A549 (cell line): Measurements from ENCODE around the gene CTDP1. TPM values are rescaled to one million over a fixed set of nuclear protein-coding genes. Genes with fewer than 3 reads are reported as not detected.

Experiments used
- ATAC-seq, 2 experiments: fragments of 200-7000 bp in 1 of 2; fragments of >200 bp in 1 of 2; cut with Nextera tagmentation in 1 of 2; cut with Tn5 transposase in 1 of 2; 3 replicates each; pipeline versions ENCODE4 v1.8.0 to v1.9.1; 2018 to 2020; ENCODE audit warnings: mild to moderate bottlenecking in 1 of 2, moderate library complexity in 1 of 2
- CTCF ChIA-PET: fragments of 300-600 bp; sonication (Branson Sonifier 250); formaldehyde crosslinking; extraction: SDS; loops from one replicate; lab custom pipeline; 2021; ENCODE audit warnings: antibody characterized with exemption, inconsistent platforms; lab: Yijun Ruan, JAX
- POLR2A ChIA-PET: fragments of 350-600 bp; formaldehyde crosslinking; extraction: SDS; loops from one replicate; lab custom pipeline; 2021; ENCODE audit warnings: antibody characterized with exemption, inconsistent platforms; lab: Yijun Ruan, JAX
- DNase-seq, 2 experiments: peaks; one replicate each; pipeline versions ENCODE4 v3.0.0 to v3.0.0-alpha.2; 2011 to 2016; ENCODE audit warnings: low read depth in 1 of 2, low spot score in 1 of 2
- FAIRE-seq: peaks from 2 replicates; lab custom pipeline; 2011; peaks lifted over from hg19 to GRCh38; lab: Jason Lieb, UNC
- H3K27ac ChIP-seq, 2 experiments: fragments of >200 bp; sonication (Bioruptor Twin); formaldehyde crosslinking; 3 replicates each; pipeline ENCODE4 v1.5.1; 2016 to 2017
- H3K4me1 ChIP-seq: fragments of >200 bp; sonication (Bioruptor Twin); formaldehyde crosslinking; 3 replicates; pipeline ENCODE4 v1.6.1; 2016
- H3K4me2 ChIP-seq: fragments of >200 bp; sonication (Bioruptor Twin); formaldehyde crosslinking; 3 replicates; pipeline ENCODE4 v1.6.1; 2016
- H3K4me3 ChIP-seq: fragments of >200 bp; sonication (Bioruptor Twin); formaldehyde crosslinking; 3 replicates; pipeline ENCODE4 v1.5.1; 2016
- H3K9me3 ChIP-seq: fragments of >200 bp; sonication (Bioruptor Twin); formaldehyde crosslinking; 3 replicates; pipeline ENCODE4 v1.6.1; 2016
- CHD4 ChIP-seq: fragments of 200-600 bp; sonication (generic); IDR thresholded peaks from 2 replicates; pipeline ENCODE4 v1.6.1; 2016; ENCODE audit warnings: antibody characterized with exemption, mild to moderate bottlenecking, borderline replicate concordance
- EHMT2 ChIP-seq: fragments of 200-600 bp; sonication (generic); IDR thresholded peaks from 2 replicates; pipeline ENCODE4 v1.6.1; 2016; ENCODE audit warnings: antibody characterized with exemption, low read depth, mild to moderate bottlenecking, moderate library complexity
- FOXS1 ChIP-seq: fragments of 250-450 bp; sonication (Bioruptor Pico); IDR thresholded peaks from 2 replicates; pipeline ENCODE4 v1.5.0; 2020; ENCODE audit warnings: mild to moderate bottlenecking, moderate library complexity
- HOXB5 ChIP-seq: fragments of 250-450 bp; sonication (Bioruptor Pico); IDR thresholded peaks from 2 replicates; pipeline ENCODE4 v1.5.0; 2020; ENCODE audit warnings: mild to moderate bottlenecking, moderate library complexity
- JUNB ChIP-seq: fragments of >200 bp; sonication (Bioruptor Twin); formaldehyde crosslinking; IDR thresholded peaks from 2 replicates; pipeline ENCODE4 v1.6.1; 2016
- KDM5A ChIP-seq: fragments of 200-600 bp; sonication (generic); IDR thresholded peaks from 2 replicates; pipeline ENCODE4 v1.6.1; 2016; ENCODE audit warnings: antibody characterized with exemption, mild to moderate bottlenecking
- MAZ ChIP-seq: fragments of 150-350 bp; IDR thresholded peaks from 2 replicates; pipeline ENCODE4 v1.6.1; 2014; ENCODE audit warnings: antibody characterized with exemption, low read depth, low read length, borderline replicate concordance
- NFE2L2 ChIP-seq: fragments of 150-350 bp; conservative IDR thresholded peaks from 2 replicates; pipeline ENCODE4 v1.6.1; 2014; ENCODE audit warnings: low read length
- NPAS2 ChIP-seq: fragments of 250-450 bp; sonication (Bioruptor Pico); IDR thresholded peaks from 2 replicates; pipeline ENCODE4 v1.8.0; 2022; ENCODE audit warnings: mild to moderate bottlenecking, moderate library complexity, borderline replicate concordance
- NR3C1 ChIP-seq: fragments of >200 bp; sonication (Bioruptor Twin); formaldehyde crosslinking; IDR thresholded peaks from 3 replicates; pipeline ENCODE4 v1.6.1; 2017
- POLR2A ChIP-seq: IDR thresholded peaks from 2 replicates; pipeline ENCODE4 v1.6.1; 2012; ENCODE audit warnings: mild to moderate bottlenecking, low read length
- RFX5 ChIP-seq: fragments of 450-650 bp; IDR thresholded peaks from 2 replicates; pipeline ENCODE4 v1.7.1; 2014; ENCODE audit warnings: antibody characterized with exemption, mild to moderate bottlenecking, moderate library complexity
- SREBF2 ChIP-seq: fragments of 450-650 bp; IDR thresholded peaks from 2 replicates; pipeline ENCODE4 v1.6.1; 2014; ENCODE audit warnings: mild to moderate bottlenecking, moderate library complexity
- ZC3H11A ChIP-seq: fragments of 450-650 bp; IDR thresholded peaks from 2 replicates; pipeline ENCODE4 v1.6.1; 2014; ENCODE audit warnings: antibody characterized with exemption, mild to moderate bottlenecking
- ZFP36 ChIP-seq: fragments of 450-650 bp; IDR thresholded peaks from 2 replicates; pipeline ENCODE4 v1.6.1; 2014; ENCODE audit warnings: borderline replicate concordance; ENCODE audit not compliant: partially characterized antibody
- WGBS: methylation state at CpG from one replicate; pipeline ENCODE4 v1.1.6; 2017; ENCODE audit errors: missing lambda C conversion rate; 5-methylcytosine and 5-hydroxymethylcytosine counted together
- polyA plus RNA-seq, 4 experiments: library from polyadenylated mRNA; depleted of rRNA in 3 of 4; stranded (reverse); fragments of >200 nt; fragmentation: RNase III in 1 of 4; extraction: RNeasy Plus Mini Kit Qiagen cat#74134 plus additional on column Dnase treatment in 1 of 4; gene quantifications; 2 replicates in 3 of 4; 3 replicates in 1 of 4; pipeline ENCODE4 v1.2.3, GENCODE V29; 2011 to 2017
- TF ChIP-seq, protein P1 (sequence below): fragments of >200 bp; sonication (Bioruptor Twin); formaldehyde crosslinking; IDR thresholded peaks from 3 replicates; pipeline ENCODE4 v1.5.1; 2016
- TF ChIP-seq, protein P2 (sequence below): fragments of 250-450 bp; sonication (Bioruptor Pico); IDR thresholded peaks from 2 replicates; pipeline ENCODE4 v1.5.0; 2021; ENCODE audit warnings: mild to moderate bottlenecking, moderate library complexity, borderline replicate concordance
- TF ChIP-seq, protein P3 (sequence below): fragments of 150-350 bp; IDR thresholded peaks from 2 replicates; pipeline ENCODE4 v1.6.1; 2014; ENCODE audit warnings: low read depth, mild to moderate bottlenecking, low read length
- TF ChIP-seq, protein P4 (sequence below): fragments of >200 bp; sonication (Bioruptor Twin); formaldehyde crosslinking; IDR thresholded peaks from 3 replicates; pipeline ENCODE4 v1.6.1; 2016
- TF ChIP-seq, protein P5 (sequence below): fragments of 200-600 bp; sonication (generic); IDR thresholded peaks from 2 replicates; pipeline ENCODE4 v1.6.1; 2016; ENCODE audit warnings: antibody characterized with exemption, mild to moderate bottlenecking, moderate library complexity

Gene CTDP1
- polyA plus RNA-seq, 2 of the 4 experiments (the other 2 are of a cell fraction) = 6.8 to 12.1 TPM

DNA sequence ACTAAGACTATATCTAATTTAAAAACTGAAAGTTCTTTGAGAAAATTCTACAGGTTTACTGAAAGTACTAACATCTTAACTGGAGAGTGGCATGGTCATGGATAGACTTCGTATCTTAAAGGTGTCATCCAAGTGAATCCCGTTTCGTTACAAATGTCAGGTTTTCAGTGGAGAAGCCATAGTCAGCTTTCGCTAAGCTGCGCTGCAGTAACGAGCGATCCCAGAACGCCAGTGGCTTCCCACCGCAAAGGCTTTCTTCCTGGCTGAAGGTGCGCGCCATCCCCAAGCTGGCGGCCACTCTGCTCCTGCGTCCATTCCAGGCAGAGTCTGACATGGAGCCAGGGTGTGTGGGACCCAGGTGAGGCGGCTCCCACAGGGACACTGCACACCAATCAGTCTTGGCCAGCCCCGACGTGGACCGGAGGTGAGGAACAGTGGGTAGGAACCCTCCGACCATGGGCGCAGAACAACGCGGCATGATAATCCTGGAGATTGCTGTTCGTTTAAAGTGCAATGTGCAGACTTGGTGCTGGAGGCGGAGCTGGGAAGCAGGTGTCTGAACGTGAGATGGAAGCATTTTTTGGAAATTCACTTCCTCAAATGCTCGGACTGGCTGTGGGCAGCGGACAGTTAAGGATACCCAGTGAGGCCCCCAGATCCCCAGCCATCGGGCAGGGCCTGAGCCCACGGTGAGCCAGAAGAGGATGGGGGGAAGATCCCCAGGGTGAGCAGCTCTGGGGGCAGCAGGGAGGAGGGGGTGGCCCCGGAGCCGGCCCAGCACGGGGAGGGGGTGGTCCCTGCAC, 90.3 kb downstream of the CTDP1 start:
- DNase-seq (no peak), FAIRE-seq (no peak), ATAC-seq (no peak)
- Histone ChIP-seq H3K27ac (no peak overlapping the region), H3K4me1 (no peaks in the 10 kb centered on the region), H3K4me2 (no peak overlapping the region), H3K4me3 (no peak overlapping the region), H3K9me3 (peaks cover 8% of the 10 kb centered on the region; the same call in 1 of the 3 replicates)
- ChIA-PET CTCF (no interaction called here), POLR2A (no interaction called here)
- WGBS = 68% methylated on average over 28 of the region's 31 CpGs
- TF ChIP-seq CHD4 (no peak), ZC3H11A (no peak), NPAS2 (CRISPR knock-in tag) (no peak), NR3C1 (no peak), POLR2A (no peak), JUNB (no peak), ZFP36 (no peak), KDM5A (no peak), MAZ (no peak), NFE2L2 (no peak), FOXS1 (no peak), HOXB5 (CRISPR knock-in tag) (no peak), EHMT2 (no peak), SREBF2 (no peak), RFX5 (no peak)
- TF ChIP-seq, protein P1, sequence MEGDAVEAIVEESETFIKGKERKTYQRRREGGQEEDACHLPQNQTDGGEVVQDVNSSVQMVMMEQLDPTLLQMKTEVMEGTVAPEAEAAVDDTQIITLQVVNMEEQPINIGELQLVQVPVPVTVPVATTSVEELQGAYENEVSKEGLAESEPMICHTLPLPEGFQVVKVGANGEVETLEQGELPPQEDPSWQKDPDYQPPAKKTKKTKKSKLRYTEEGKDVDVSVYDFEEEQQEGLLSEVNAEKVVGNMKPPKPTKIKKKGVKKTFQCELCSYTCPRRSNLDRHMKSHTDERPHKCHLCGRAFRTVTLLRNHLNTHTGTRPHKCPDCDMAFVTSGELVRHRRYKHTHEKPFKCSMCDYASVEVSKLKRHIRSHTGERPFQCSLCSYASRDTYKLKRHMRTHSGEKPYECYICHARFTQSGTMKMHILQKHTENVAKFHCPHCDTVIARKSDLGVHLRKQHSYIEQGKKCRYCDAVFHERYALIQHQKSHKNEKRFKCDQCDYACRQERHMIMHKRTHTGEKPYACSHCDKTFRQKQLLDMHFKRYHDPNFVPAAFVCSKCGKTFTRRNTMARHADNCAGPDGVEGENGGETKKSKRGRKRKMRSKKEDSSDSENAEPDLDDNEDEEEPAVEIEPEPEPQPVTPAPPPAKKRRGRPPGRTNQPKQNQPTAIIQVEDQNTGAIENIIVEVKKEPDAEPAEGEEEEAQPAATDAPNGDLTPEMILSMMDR = no peak
- TF ChIP-seq, protein P2, sequence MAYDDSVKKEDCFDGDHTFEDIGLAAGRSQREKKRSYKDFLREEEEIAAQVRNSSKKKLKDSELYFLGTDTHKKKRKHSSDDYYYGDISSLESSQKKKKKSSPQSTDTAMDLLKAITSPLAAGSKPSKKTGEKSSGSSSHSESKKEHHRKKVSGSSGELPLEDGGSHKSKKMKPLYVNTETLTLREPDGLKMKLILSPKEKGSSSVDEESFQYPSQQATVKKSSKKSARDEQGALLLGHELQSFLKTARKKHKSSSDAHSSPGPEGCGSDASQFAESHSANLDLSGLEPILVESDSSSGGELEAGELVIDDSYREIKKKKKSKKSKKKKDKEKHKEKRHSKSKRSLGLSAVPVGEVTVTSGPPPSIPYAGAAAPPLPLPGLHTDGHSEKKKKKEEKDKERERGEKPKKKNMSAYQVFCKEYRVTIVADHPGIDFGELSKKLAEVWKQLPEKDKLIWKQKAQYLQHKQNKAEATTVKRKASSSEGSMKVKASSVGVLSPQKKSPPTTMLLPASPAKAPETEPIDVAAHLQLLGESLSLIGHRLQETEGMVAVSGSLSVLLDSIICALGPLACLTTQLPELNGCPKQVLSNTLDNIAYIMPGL = no peak
- TF ChIP-seq, protein P3, sequence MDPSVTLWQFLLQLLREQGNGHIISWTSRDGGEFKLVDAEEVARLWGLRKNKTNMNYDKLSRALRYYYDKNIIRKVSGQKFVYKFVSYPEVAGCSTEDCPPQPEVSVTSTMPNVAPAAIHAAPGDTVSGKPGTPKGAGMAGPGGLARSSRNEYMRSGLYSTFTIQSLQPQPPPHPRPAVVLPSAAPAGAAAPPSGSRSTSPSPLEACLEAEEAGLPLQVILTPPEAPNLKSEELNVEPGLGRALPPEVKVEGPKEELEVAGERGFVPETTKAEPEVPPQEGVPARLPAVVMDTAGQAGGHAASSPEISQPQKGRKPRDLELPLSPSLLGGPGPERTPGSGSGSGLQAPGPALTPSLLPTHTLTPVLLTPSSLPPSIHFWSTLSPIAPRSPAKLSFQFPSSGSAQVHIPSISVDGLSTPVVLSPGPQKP = no peak
- TF ChIP-seq, protein P4, sequence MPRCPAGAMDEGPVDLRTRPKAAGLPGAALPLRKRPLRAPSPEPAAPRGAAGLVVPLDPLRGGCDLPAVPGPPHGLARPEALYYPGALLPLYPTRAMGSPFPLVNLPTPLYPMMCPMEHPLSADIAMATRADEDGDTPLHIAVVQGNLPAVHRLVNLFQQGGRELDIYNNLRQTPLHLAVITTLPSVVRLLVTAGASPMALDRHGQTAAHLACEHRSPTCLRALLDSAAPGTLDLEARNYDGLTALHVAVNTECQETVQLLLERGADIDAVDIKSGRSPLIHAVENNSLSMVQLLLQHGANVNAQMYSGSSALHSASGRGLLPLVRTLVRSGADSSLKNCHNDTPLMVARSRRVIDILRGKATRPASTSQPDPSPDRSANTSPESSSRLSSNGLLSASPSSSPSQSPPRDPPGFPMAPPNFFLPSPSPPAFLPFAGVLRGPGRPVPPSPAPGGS = no peak
- TF ChIP-seq, protein P5, sequence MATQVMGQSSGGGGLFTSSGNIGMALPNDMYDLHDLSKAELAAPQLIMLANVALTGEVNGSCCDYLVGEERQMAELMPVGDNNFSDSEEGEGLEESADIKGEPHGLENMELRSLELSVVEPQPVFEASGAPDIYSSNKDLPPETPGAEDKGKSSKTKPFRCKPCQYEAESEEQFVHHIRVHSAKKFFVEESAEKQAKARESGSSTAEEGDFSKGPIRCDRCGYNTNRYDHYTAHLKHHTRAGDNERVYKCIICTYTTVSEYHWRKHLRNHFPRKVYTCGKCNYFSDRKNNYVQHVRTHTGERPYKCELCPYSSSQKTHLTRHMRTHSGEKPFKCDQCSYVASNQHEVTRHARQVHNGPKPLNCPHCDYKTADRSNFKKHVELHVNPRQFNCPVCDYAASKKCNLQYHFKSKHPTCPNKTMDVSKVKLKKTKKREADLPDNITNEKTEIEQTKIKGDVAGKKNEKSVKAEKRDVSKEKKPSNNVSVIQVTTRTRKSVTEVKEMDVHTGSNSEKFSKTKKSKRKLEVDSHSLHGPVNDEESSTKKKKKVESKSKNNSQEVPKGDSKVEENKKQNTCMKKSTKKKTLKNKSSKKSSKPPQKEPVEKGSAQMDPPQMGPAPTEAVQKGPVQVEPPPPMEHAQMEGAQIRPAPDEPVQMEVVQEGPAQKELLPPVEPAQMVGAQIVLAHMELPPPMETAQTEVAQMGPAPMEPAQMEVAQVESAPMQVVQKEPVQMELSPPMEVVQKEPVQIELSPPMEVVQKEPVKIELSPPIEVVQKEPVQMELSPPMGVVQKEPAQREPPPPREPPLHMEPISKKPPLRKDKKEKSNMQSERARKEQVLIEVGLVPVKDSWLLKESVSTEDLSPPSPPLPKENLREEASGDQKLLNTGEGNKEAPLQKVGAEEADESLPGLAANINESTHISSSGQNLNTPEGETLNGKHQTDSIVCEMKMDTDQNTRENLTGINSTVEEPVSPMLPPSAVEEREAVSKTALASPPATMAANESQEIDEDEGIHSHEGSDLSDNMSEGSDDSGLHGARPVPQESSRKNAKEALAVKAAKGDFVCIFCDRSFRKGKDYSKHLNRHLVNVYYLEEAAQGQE = no peak
